ENCODE data around the gene OS9. TPM values are rescaled to one million over a fixed set of nuclear protein-coding genes. Genes with fewer than 3 reads are reported as not detected.
A peak's percentile ranks its signal among the peaks of the same experiment; 100 is the strongest.

The OS9 gene
- total RNA-seq, 1 experiment from 2014 or later = 186 TPM

GRCh38 chr12:57718641-57719528 lies 25.0 kb downstream of the OS9 start:
- TF ChIP-seq POLR2AphosphoS5 (IDR thresholded peaks at IDR 0.05; ENCODE audit: low read depth, low read length) = no peak
- no peak for TF ChIP-seq REST (IDR thresholded peaks at IDR 0.05; ENCODE audit: insufficient read depth in 1 of 2, low read depth in 2 of 2, low read length in 1 of 2)
- no peak for TF ChIP-seq SIN3A (IDR thresholded peaks at IDR 0.05; ENCODE audit: borderline replicate concordance, insufficient read depth, low read depth, low read length)
- H3K27me3 ChIP-seq (ENCODE audit: control insufficient read depth, insufficient read depth, low read length) = no peaks in the 10 kb centered on the region
- H3K4me3 ChIP-seq (ENCODE audit: low read depth in 2 of 2, low read length in 2 of 2) = no peak overlapping the region
- no peak overlapping the region for H3K27ac ChIP-seq (ENCODE audit: low read length)
- in situ Hi-C loops (cut with HindIII; ENCODE audit: low pct_unique_long_range_greater_than_20kb, low sequenced_read_pairs) (no loop called here), intact Hi-C loops (cut with micrococcal nuclease; ENCODE audit: unreplicated experiment) (no loop called here)
- DNase-seq (ENCODE audit: low read depth, low spot score) (no peak), ATAC-seq (no peak)
- POLR2A ChIA-PET = no interaction called here
- TSS peak; percentile 58 for BruUV-seq (replicated peaks)
- CTCF ChIA-PET = no interaction called here
- H3K36me3 ChIP-seq (ENCODE audit: control insufficient read depth, insufficient read depth, low read length) = no peaks in the 10 kb centered on the region; the same call in 1 of the 2 replicates
- no peaks in the 10 kb centered on the region for H3K4me1 ChIP-seq (ENCODE audit: control insufficient read depth, insufficient read depth, low read length)
- no peaks in the 10 kb centered on the region for H3K9me3 ChIP-seq (ENCODE audit: control insufficient read depth, insufficient read depth, low read depth, low read length)

- intact Hi-C loops (cut with micrococcal nuclease; ENCODE audit: unreplicated experiment) = no loop called here
- Histone ChIP-seq H3K4me3 (ENCODE audit: low read depth in 2 of 2, low read length in 2 of 2) (no peak overlapping the region), H3K9me3 (ENCODE audit: control insufficient read depth, insufficient read depth, low read depth, low read length) (no peaks in the 10 kb centered on the region), H3K27me3 (ENCODE audit: control insufficient read depth, insufficient read depth, low read length) (no peaks in the 10 kb centered on the region), H3K36me3 (ENCODE audit: control insufficient read depth, insufficient read depth, low read length) (no peaks in the 10 kb centered on the region; the same call in 1 of the 2 replicates), H3K27ac (ENCODE audit: low read length) (no peak overlapping the region), H3K4me1 (ENCODE audit: control insufficient read depth, insufficient read depth, low read length) (no peaks in the 10 kb centered on the region)
- DNase-seq (ENCODE audit: low read depth, low spot score) = no peak
- in situ Hi-C loops (cut with HindIII; ENCODE audit: low pct_unique_long_range_greater_than_20kb, low sequenced_read_pairs) = no loop called here
- TF ChIP-seq REST (IDR thresholded peaks at IDR 0.05; ENCODE audit: insufficient read depth in 1 of 2, low read depth in 2 of 2, low read length in 1 of 2) (no peak), TCF7L2 (IDR thresholded peaks at IDR 0.05; ENCODE audit: low read depth, low read length) (no peak), POLR2AphosphoS5 (IDR thresholded peaks at IDR 0.05; ENCODE audit: low read depth, low read length) (no peak), SIN3A (IDR thresholded peaks at IDR 0.05; ENCODE audit: borderline replicate concordance, insufficient read depth, low read depth, low read length) (no peak)
- TF ChIP-seq, protein P1, sequence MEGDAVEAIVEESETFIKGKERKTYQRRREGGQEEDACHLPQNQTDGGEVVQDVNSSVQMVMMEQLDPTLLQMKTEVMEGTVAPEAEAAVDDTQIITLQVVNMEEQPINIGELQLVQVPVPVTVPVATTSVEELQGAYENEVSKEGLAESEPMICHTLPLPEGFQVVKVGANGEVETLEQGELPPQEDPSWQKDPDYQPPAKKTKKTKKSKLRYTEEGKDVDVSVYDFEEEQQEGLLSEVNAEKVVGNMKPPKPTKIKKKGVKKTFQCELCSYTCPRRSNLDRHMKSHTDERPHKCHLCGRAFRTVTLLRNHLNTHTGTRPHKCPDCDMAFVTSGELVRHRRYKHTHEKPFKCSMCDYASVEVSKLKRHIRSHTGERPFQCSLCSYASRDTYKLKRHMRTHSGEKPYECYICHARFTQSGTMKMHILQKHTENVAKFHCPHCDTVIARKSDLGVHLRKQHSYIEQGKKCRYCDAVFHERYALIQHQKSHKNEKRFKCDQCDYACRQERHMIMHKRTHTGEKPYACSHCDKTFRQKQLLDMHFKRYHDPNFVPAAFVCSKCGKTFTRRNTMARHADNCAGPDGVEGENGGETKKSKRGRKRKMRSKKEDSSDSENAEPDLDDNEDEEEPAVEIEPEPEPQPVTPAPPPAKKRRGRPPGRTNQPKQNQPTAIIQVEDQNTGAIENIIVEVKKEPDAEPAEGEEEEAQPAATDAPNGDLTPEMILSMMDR (IDR thresholded peaks at IDR 0.05) = no peak
- ATAC-seq = no peak
- no TSS peak for BruUV-seq (replicated peaks)
- ChIA-PET CTCF (interaction anchor here (0.7 kb wide), 1 partner anchor 8 kb away, joined by 3 read pairs; no protein-coding TSS in a partner anchor), POLR2A (no interaction called here)
These were observed 26.1 kb downstream of the OS9 start for GRCh38 chr12:57719777-57720605.
